Kidney epithelial cell (primary cell): ENCODE measurements around the gene REN. TPM values are rescaled to one million over a fixed set of nuclear protein-coding genes. Genes with fewer than 3 reads are reported as not detected.

Experiments used
- DNase-seq: peaks from one replicate; pipeline ENCODE4 v3.0.0-alpha.2; 2010; ENCODE audit warnings: low read depth
- H3K27me3 ChIP-seq: 2 replicates; pipeline ENCODE4 v1.6.0; 2011; ENCODE audit warnings: low read length; ENCODE audit not compliant: control insufficient read depth, insufficient read depth
- H3K36me3 ChIP-seq: 2 replicates; pipeline ENCODE4 v1.5.1; 2011; ENCODE audit warnings: low read length; ENCODE audit not compliant: control insufficient read depth, insufficient read depth
- H3K4me3 ChIP-seq: 2 replicates; pipeline ENCODE4 v1.5.1; 2011; ENCODE audit warnings: low read depth, mild to moderate bottlenecking, control low read depth, low read length
- total RNA-seq: library from RNA; depleted of rRNA; stranded (reverse); fragments of >200 nt; gene quantifications from 2 replicates; pipeline ENCODE4 v1.2.3, GENCODE V29; 2015
- TF ChIP-seq, protein P1 (sequence below): IDR thresholded peaks from 2 replicates; pipeline ENCODE4 v1.5.1; 2011; ENCODE audit warnings: mild to moderate bottlenecking, moderate library complexity, low read length, control low read depth, inconsistent platforms; ENCODE audit not compliant: insufficient read depth, poor library complexity, severe bottlenecking

REN gene
- total RNA-seq, 1 donor from 2014 or later: 5.2 TPM

DNA sequence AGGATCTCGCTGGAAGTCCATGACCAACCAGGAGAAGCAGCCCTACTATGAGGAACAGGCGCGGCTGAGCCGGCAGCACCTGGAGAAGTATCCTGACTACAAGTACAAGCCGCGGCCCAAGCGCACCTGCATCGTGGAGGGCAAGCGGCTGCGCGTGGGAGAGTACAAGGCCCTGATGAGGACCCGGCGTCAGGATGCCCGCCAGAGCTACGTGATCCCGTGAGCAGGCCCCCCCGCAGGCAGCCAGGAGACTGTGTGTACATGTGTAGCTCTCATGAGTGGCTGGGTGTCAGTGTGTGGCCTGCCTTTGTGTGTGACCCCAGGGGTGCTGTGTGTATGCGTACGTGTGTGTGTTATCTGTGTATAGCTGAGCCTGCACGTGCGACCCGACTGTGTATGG, 41.5 kb downstream of the REN start:
- Histone ChIP-seq H3K4me3 (no peak overlapping the region), H3K27me3 (no peaks in the 10 kb centered on the region), H3K36me3 (no peaks in the 10 kb centered on the region)
- DNase-seq: no peak
- TF ChIP-seq, protein P1, sequence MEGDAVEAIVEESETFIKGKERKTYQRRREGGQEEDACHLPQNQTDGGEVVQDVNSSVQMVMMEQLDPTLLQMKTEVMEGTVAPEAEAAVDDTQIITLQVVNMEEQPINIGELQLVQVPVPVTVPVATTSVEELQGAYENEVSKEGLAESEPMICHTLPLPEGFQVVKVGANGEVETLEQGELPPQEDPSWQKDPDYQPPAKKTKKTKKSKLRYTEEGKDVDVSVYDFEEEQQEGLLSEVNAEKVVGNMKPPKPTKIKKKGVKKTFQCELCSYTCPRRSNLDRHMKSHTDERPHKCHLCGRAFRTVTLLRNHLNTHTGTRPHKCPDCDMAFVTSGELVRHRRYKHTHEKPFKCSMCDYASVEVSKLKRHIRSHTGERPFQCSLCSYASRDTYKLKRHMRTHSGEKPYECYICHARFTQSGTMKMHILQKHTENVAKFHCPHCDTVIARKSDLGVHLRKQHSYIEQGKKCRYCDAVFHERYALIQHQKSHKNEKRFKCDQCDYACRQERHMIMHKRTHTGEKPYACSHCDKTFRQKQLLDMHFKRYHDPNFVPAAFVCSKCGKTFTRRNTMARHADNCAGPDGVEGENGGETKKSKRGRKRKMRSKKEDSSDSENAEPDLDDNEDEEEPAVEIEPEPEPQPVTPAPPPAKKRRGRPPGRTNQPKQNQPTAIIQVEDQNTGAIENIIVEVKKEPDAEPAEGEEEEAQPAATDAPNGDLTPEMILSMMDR: no peak

DNA sequence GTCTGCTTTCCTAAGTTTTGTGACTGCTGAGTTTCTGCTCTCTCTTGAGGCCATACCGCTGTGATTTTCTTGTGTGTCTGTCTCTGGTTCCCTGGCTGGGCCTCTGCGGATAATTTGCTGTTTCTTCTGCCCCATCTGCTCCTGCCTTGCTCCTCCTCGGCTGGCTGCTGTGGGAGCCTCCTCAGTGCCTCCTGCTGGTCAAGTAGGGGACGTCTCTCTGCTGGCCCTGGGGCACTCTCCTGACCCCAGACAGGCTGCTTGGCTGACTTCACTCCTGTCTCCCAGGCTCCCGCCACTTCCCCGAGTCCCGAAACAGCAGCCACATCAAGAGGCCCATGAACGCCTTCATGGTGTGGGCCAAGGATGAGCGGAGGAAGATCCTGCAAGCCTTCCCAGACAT, 42.8 kb downstream of the REN start:
- Histone ChIP-seq H3K36me3 (no peaks in the 10 kb centered on the region), H3K4me3 (no peak overlapping the region), H3K27me3 (no peaks in the 10 kb centered on the region)
- no peak for DNase-seq
- TF ChIP-seq, protein P1: peak; percentile 38

DNA sequence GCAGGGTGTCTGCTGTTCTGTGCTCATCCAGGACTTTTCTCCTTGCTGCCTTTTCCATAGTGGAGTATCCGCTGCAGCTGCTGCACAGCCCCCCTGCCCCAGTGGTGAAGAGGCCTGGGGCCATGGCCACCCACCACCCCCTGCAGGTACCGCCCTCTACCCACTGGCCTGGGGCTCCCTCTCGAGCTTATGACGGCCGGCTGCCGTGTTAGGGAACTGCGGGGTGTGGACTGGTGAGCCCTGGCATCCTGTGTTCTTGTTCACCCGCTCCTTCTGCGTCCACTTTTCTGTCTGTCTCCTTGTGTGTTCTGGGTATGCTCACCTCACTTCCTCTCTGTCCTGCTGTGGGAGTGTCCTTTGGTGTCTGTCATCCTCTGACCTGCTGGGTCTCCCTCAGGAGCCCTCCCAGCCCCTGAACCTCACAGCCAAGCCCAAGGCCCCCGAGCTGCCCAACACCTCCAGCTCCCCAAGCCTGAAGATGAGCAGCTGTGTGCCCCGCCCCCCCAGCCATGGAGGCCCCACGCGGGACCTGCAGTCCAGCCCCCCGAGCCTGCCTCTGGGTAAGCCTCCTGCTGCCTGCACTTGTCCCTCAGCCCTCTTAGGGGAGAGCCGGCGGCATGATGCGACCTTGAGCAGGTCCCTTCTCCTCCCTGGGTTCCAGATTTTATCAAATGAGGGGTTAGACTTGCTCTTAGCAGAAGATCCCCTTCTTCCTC, 44.1 kb downstream of the REN start:
- no peak for DNase-seq
- Histone ChIP-seq H3K27me3 (no peaks in the 10 kb centered on the region), H3K36me3 (no peaks in the 10 kb centered on the region), H3K4me3 (no peak overlapping the region)
- TF ChIP-seq, protein P1: no peak

GRCh38 chr1:204116539-204116938, 49.6 kb downstream of the REN start:
- no peaks in the 10 kb centered on the region for H3K36me3 ChIP-seq
- no peak for DNase-seq
- TF ChIP-seq, protein P1: no peak

GRCh38 chr1:204115116-204115515, 51.0 kb downstream of the REN start:
- H3K4me3 ChIP-seq: no peak overlapping the region
- H3K27me3 ChIP-seq: no peaks in the 10 kb centered on the region
- no peaks in the 10 kb centered on the region for H3K36me3 ChIP-seq
- TF ChIP-seq, protein P1: no peak
- no peak for DNase-seq

More at GRCh38 chr1:204116539-204116938, 49.6 kb downstream of the REN start:
- Histone ChIP-seq H3K27me3 (no peaks in the 10 kb centered on the region), H3K4me3 (no peak overlapping the region)

DNA sequence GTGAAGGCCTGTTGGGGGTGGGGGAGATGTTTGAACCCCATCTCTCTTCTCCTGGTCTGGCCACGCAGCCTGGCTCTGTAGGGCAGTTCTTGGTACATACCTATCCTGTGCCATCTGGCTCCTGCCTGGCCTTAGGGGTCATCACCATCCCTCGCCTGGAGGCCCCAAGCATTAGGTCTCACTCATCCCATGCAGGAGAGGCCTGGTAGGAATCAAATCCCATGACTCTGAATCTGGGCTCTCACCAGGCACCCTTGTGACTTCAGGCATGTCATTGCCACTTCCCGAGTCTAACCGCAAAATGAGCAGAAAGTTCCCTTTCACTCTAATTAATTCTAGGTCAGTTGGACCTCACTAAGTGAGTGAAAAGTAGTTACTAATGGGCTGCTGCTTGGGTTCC, 51.5 kb downstream of the REN start:
- Histone ChIP-seq H3K36me3 (no peaks in the 10 kb centered on the region), H3K27me3 (no peaks in the 10 kb centered on the region), H3K4me3 (no peak overlapping the region)
- DNase-seq: no peak
- TF ChIP-seq, protein P1: no peak
